Ureter (tissue), 1 donor: ENCODE data around the gene WWC1. TPM values are rescaled to one million over a fixed set of nuclear protein-coding genes. Genes with fewer than 3 reads are reported as not detected.
A peak's percentile ranks its signal among the peaks of the same experiment; 100 is the strongest.
"Not testable (repeated sequence)": the region's sequence is repeated elsewhere in the genome, so short reads cannot be mapped to it uniquely, and the experiment has no call there.

Source experiments
- DNase-seq: peaks from one replicate; pipeline ENCODE4 v3.0.0-alpha.2; 2020; ENCODE audit warnings: low spot score
- total RNA-seq: library from RNA; stranded (reverse); gene quantifications from one replicate; pipeline ENCODE4 v1.2.4, GENCODE V29; 2023
- donor health status: DM: yes; HTN: yes; CAD: no.

Gene WWC1
- total RNA-seq, 1 donor from 2014 or later = 95.2 TPM

DNA sequence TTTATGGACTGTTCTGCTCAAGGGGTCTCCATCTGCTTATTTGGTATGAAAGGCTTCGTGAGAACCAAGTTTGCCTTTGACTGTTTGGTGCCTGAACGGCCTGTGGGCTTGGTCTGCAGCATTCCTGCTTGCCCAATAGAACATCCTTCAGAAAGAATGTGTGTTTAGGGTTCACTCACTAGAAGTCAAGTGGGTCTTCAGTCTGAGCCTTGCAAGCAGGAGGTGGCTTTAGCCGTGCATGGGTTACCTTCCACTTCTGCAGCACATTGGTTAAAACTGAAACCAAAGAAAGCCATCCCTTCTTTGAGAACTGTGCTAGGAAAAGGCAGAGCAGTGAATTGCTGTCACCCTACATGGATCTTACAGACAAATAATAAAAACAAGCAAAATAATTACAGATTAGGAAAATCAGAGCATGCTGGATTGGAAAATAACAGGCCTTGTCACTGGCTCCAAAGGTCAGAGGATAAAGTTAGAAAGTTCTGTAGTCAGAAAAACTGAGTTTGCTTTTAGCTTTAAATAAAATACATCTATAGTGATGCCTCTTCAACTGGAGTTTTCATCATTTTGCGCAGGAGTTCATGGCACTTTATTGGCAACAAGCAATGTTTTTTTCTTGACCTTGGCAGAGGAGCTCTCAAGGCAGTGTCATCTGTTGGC is 16.6 kb downstream of the WWC1 start:
- DNase-seq = no peak

DNA sequence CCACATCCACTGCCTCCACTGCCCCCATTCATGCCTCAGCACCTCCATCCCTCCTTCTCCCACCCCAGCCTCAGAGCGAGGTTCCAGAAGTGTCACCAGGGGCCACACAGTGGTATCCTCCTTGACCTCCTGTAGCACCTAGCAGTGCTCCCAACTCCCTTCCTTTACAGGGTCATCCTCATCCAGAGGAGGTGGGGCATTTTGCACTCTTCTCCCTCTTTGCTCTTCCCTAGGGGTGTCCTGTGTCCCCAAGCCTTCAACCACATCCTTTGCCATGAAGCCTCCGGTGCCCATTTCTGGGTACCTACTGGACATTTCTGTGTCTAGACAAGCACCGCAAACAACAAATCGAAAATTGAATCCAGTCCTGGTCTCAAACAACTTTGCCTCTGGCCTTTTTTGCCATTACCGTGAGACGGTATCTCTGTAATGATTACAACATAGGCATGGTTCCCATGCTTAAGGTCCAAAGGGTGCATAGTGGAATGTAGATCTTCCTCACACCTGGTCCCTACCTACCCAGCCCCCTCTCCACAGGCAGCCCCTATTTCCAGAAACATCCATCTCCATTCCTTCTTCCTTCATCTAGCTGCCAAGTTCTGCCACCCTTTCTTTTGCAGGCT is 17.6 kb downstream of the WWC1 start:
- no peak for DNase-seq

DNA sequence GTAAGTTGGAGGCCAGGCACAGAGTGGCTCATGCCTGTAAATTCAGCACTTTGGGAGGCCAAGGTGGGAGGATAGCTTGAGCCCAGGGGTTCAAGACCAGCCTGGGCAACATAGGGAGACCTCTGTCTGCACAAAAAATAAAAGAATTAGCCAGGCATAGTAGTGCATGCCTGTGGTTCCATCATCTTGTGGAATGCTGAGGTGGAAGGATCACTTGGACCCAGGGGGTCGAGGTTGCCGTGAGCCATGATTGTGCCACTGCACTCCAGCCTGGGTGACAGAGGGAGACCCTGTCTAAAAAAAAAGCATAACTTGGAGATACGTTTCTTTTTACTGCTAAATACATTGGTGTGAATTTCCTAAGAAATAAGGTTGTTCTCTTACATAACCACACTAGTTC is 19.1 kb downstream of the WWC1 start:
- not testable (repeated sequence) for DNase-seq

DNA sequence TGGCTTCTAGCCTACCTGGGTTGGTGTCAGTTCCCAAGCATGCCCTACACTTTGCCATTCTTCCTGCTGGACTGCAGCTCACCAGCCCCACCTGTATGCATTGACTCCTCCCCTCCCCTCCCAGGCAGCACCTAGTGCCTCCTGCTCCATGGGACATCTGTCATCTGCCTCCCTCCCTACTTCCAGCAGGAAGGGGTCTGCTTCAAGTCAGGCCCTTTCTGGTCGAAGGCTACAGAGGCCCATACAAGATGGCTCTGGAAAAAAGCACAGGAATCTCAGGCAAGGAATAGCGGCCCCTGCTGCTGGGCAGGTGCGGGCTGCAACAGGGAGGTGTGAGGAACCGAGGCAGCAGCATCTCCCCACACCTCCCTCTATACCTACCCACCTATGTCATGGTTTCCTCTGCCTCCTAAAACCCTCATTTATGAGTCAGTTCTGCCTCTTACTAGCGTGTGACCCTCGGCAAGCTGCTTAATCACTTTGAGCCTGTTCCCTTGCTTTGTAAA is 19.7 kb downstream of the WWC1 start:
- no peak for DNase-seq

DNA sequence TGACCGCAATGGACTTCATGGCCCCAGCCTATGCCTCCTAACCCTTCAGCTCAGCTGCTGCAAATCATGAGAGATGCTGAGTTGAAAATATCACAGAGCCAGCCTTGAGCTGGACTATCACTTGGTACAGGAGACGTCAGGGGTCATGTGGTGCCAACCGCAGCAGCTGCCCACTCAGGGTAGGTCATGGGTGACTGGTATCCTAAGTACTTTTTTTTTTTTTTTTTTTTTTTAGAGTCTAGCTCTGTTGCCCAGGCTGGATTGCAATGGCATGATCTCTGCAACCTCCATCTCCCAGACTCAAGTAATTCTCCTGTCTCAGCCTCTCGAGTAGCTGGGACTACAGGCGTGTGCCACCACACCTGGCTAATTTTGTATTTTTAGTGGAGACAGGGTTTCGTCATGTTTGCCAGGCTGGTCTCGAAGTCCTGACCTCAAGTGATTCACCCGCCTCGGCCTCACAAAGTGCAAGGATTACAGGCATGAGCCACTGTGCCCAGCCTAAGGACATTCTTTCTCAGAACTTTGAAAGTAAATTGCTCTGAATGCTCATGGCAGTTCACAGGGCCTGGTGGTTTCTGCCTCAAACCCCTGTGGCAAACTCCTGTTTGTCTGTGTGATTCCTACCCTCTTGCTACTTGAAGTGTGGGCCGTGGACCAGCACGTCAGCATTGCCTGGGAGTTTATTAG is 21.3 kb downstream of the WWC1 start:
- DNase-seq = no peak

DNA sequence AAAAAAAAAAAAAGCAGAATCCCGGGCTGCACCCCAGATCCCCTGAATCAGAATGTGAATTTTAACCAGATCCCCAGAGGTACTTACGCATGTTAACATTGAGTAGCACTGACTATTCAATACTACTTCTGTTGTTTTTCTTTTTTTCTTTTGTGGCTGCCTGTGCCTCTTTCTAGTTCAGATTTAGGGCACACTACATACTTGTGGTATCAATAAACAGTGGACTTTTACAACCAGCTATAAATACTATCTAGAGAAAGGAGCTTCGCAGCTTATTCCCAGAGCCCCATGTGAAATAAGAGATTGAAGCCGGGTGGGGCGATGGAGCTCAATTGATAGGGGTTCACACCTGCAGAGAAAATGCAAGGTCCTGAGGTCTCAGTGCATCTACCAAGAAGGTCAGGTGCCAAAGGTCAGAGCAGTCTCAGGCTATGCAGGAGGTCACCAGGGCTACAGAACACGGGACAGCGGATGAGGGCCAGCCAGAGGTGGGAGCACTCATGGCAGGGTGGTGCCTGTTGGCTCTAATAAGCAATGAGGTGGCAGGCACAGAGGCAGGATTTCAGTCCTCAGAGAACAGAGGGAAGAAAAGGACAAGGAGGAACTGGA is 22.3 kb downstream of the WWC1 start:
- no peak for DNase-seq

DNA sequence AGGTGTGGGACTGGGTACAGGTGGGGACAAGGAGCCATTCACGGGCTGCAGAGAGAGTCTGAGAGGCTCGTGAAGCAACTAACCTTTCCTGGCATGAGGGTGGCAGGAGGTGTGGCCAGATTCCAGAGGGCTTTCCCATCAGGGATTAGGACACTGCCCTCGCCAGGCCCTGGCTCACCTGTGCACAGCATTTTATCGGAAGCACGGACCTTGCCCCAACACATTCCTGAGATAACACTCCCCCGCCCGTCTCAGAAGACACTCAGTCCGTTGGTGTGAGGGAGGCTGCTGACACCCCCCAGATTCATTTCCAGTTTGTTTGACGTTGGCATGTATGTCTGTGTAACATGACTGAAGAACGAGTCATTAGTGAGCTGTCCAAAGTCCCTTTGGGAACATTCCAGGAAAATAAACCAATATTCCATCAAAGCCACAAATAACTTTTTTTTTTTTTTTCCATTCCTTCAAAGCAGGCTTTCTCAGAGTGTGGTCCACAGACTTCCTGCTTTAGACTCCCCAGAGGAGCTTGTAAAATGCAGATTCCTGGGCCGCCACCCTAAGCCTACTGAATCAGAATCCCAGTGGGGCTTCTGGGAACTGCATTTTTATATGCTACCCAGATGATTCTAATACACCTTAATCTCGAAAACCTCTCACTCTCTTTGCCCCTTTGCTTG is 23.4 kb downstream of the WWC1 start:
- no peak for DNase-seq

DNA sequence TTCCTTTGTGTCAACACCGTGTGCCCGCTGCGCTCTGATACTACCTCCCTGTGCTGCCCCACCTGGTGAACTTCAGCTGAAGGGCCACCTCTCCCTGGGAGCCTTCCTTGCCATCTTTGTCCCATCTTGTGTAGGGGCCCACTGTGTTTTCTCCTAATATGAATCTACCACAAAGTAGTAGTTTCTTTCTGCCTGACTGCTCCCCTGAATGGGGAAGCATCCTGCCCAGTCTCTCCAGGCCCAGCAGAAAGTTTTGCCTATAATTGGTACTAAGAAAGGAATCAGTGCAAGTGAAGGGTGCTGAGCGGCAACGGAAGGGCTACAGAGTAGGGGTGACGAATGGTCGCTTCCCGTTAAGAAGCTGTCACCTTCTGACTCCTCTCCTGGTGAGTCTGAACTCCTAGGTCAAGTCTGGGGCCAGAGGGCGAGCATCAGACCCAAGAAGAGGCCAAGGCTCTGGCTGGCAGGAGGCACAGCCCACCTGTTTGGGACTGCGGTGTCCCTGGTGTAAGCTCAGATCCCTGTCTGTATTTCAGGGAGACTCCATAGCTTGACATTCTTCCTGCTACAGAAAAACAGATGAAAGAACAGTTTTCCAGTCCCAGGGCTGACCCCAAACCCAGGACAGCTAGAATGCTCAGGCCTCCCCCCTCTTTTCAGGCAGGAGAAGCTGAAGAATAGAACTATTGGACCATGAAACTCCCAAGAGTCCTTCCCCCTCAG is 24.1 kb downstream of the WWC1 start:
- no peak for DNase-seq

DNA sequence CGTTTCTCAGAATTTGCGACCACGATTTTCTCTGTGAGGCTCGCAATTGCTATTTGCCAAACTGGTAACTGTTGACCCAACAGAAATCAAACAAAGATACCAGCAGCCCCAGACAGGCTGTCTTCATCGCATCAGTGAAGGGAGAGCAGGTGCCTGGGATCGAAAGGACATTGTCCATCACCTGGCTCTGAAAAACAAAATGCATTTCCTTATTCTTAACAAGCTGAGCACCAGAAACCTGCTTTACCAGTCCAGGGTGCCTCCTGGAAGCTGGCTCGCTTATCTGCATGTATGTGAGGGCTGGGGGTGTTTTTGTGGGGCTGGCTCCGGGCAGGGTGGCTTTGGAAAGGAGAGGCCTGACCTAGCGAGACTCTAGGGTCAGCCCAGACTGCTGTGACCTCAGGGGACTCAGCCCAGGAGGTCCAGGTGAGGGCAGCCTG is 24.7 kb downstream of the WWC1 start:
- DNase-seq = peak; percentile 80

DNA sequence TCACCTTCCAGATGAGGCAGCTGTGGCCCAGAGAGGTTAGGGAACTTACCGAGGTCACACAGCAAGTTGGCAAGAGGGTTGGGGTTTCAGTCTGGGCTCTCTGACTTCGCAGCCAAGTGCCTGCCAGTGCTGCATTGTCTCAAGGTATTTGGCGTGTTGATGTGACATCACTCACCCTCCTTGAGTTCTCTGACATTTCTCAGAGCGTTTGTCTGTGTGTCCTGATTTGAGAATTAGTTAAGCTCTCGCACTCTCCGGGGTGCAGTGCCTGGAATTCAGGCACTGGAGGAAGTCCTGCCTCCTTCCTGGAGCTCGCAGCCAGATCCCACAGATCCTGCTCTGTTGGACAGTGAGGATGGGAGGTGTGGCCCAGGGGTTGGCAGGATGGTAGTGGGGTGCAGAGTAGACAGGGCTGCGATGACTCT is 25.7 kb downstream of the WWC1 start:
- no peak for DNase-seq

DNA sequence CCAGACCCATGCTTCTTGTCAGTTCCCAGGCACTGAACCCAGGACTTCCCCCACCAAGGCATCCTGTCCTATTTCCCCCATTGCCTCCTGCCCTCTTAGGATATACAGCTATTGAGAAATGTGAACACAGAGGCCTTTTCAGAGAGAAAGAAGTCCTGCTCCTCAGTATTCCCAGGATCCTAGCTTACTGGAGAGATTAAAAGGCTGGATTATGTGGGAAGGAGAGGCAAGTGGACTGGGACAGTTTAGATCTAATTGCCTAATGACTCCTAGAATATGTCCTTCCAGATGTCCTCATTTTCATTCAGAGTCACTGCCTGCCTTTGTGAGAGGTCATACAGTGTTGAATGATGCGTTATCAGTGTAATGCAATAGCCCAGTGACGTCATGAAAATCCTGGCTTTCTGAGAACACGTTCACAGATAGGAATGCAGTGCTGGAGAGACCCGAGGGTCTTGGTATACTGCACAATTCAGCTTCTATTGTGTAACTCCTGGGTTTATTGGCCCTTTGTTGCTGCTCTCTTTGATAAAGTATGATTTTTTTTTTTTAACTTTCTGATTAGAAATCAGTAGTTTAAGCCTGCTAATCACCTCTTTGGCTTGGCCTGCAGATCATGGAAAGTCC is 26.2 kb downstream of the WWC1 start:
- no peak for DNase-seq

DNA sequence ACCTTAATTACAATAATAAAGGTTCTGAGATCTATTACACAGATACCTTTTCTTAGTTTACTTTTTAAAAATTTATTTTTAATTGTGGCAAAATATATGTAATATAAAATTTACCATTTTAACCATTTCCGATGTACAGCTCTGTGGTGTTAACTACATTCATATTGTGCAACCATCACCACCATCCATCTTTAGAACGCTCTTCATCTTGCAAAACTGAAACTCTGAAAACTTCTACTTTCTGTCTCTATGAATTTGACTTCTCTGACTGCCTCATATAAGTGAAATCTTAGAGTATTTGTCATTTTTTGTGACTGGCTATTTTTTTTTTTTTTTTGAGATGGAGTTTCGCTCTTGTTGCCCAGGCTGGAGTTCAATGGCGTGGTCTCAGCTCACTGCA is 26.8 kb downstream of the WWC1 start:
- DNase-seq = no peak

DNA sequence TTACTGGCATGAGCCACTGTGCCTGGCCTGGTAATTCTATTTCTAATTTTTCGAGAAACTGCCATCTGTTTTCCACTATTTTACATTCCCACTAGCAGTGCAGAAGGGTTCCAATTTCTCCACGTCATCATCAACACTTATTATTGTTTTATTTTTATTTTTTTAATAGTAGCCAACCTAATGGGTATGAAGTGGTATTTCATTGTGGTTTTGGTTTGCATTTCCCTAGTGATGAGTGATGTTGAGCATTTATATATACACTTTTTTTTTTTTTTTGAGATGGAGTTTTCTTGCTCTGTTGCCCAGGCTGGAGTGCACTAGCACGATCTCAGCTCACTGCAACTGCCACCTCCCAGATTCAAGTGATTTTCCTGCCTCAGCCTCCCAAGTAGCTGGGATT is 28.3 kb downstream of the WWC1 start:
- DNase-seq = no peak

DNA sequence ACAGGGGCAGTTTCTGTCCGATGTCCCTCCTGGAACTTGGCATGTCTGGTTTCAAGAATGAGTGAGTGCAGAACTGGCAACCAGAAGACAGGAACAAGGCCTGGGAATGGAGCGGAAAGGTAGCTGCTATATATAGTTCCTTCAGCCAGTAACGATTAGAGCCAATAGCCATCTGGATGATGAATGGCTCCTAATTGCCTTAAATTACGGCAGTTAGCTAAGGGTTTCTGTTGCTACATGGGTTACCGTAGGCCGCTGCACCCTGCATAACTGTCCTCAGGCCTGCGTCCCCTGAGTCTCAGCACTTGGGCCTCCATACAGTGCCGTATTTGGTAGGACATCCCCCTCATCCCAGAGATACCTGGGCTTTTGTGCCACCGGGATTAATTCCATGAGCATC is 29.4 kb downstream of the WWC1 start:
- DNase-seq = no peak

DNA sequence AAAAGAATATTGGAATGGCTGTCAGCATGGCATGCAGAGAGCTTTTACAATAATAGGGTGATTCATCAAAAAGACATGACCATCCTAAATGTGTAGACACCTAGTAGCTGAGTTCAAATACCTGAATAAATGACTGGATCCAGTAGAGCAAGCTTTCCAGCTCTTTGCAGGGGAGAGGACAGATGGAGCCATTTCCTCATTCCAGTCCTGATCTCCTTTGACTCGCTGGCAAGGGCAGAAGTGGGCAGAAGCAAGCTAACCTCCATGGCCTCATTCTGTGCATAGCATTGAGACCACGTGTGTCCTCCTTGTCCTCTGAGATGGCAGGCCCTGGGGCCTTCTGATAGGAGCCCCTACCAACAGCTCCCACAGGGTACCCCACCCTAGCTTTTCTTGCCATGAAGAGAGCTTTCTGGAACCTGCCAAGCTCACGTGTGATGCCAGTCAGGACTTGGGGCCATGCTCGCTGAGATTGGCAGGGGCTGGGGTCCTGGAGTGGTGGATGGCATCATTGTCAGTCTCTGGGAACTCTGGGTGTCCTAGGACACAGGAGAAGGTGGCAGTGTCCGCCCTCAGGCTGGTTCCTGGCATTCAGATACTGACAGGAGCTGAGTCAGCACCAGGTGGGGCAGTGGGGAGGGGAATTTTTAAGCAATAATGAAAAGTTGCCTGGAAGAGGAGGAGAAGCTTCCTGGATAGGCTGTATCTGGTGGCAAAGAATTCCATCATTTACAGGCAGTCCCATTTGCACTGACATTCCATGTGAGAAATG is 33.6 kb downstream of the WWC1 start:
- DNase-seq = no peak

DNA sequence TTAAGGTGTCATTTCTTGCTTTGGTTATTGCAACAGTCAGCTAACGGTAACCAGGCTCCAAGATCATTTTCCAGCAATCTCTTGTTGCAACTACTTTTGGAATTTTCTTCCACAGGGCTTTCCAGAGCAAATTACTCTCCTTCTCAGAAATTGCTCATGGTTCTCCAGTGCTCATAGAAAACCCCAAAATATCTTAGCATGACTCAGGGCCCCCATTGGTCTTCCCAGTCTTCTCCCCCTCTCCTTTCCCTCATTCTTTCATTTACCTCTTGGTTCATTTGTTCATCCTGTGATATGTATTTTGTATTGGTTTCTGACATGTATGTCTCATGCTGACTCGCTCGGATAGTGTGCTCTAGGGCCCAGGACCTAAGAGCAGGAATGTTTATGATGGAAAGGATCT is 35.6 kb downstream of the WWC1 start:
- DNase-seq = no peak

DNA sequence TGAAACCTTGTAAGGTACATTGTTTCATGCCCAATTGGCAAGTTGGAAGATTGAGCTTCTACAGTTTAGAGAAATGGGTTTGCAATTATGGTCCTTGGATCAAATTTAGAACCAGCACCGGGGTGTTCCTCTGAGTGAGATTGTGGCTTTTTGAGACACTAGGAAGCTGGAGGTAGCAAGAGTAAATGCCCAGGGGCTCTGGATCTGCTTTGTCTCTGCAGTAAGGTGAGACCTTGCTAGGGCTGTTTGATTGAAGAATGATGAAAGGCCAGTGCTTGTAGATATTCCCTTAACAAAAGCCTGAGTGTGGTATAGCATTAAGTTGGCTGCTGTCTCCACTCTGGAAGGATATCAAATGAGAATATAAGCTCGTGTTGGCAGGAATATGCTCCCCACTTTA is 36.0 kb downstream of the WWC1 start:
- no peak for DNase-seq

DNA sequence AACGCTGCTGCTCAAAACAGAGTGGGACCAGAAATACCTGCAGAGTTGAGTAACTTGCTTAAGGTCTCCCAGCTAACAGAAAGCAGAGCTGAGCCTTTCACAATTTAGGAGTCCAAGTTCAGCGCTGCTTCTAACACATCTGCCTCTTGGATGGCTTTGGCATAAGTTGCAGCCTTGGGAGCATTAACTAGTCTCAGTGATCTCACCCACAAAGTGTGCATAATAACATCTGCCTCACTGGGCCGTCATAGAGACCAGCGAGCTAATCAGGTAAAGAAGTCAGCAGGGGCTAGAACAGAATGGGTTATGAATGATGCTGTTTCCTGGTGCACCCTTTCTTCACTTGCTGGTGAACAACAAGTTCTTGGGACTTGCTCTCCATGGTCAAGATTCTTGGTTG is 36.5 kb downstream of the WWC1 start:
- DNase-seq = no peak

DNA sequence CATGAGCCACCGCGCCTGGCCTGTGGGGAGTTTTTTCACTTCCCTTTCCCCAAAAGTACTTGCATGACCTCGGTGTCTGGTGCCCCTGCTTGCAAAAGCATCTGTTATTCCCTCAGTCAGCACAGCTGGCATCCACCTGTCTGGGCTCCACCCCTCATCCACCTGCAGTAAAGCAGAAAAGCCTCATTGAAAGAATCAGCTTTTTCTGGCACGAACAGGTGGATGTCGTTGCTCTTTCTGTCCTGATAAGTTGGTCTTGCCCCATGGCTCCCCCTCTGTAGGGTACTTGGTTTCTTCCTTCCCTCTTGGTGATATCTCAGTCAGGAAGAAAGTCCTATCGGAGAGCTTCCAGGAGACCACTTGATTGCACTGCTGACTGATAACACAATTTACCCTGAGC is 37.4 kb downstream of the WWC1 start:
- DNase-seq = no peak

DNA sequence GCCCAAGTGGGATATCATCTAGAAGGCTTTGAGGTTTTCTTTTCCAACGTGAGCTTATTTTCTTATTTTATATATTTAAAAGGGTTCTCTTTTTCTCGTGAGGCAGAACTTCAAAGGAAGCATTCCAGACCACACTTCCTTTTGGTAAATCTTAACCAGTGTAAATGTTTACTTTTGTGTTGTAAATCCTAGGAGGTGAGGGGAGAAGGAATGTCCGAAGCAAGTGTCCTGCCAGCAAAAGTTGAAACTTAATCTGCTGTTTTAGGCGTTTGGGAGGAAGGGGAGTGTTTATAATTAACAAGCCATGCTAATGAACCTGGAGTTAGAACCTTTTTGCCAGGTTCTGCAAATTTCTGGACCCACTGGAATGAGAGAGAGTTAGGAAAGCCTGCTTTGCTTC is 37.9 kb downstream of the WWC1 start:
- DNase-seq = no peak
